ENCODE data around the gene CABCOCO1. TPM values are rescaled to one million over a fixed set of nuclear protein-coding genes. Genes with fewer than 3 reads are reported as not detected.

CABCOCO1 gene
- total RNA-seq, 1 experiment from 2014 or later = not detected

- Histone ChIP-seq H3K4me1 (ENCODE audit: insufficient read depth, low read length, poor library complexity, severe bottlenecking) (no peaks in the 10 kb centered on the region), H3K27ac (ENCODE audit: low read depth, low read length, poor library complexity, severe bottlenecking) (no peak overlapping the region), H3K36me3 (ENCODE audit: insufficient read depth, low read length, poor library complexity, severe bottlenecking) (no peaks in the 10 kb centered on the region), H3K4me3 (ENCODE audit: low read depth, low read length, poor library complexity, severe bottlenecking) (no peak overlapping the region), H3K9me3 (ENCODE audit: low read depth, low read length, poor library complexity, severe bottlenecking) (no peaks in the 10 kb centered on the region), H3K27me3 (replicated peaks; ENCODE audit: insufficient read depth, low read depth, low read length, poor library complexity) (no peaks in the 10 kb centered on the region)
- POLR2A ChIA-PET (ENCODE audit: low non-redundant PET) = no interaction called here
- DNase-seq (ENCODE audit: low spot score) = no peak
- CTCF ChIA-PET = no interaction called here
- intact Hi-C loops (cut with micrococcal nuclease; ENCODE audit: unreplicated experiment) = no loop called here
- TF ChIP-seq EZH2 (IDR thresholded peaks at IDR 0.05; ENCODE audit: borderline replicate concordance, low read depth, low read length, poor library complexity, severe bottlenecking) (no peak), CTCF (conservative IDR thresholded peaks at IDR 0.05; ENCODE audit: low read depth, low read length) (no peak)
- BruUV-seq (replicated peaks) = no TSS peak
Measured at GRCh38 chr10:61810263-61810662, 147.5 kb downstream of the CABCOCO1 start.

- Histone ChIP-seq H3K4me3 (ENCODE audit: low read depth, low read length, poor library complexity, severe bottlenecking) (no peak overlapping the region), H3K4me1 (ENCODE audit: insufficient read depth, low read length, poor library complexity, severe bottlenecking) (peaks cover 3% of the 10 kb centered on the region), H3K27me3 (replicated peaks; ENCODE audit: insufficient read depth, low read depth, low read length, poor library complexity) (no peaks in the 10 kb centered on the region), H3K27ac (ENCODE audit: low read depth, low read length, poor library complexity, severe bottlenecking) (no peak overlapping the region), H3K36me3 (ENCODE audit: insufficient read depth, low read length, poor library complexity, severe bottlenecking) (no peaks in the 10 kb centered on the region), H3K9me3 (ENCODE audit: low read depth, low read length, poor library complexity, severe bottlenecking) (no peaks in the 10 kb centered on the region)
- CTCF ChIA-PET = no interaction called here
- DNase-seq (ENCODE audit: low spot score) = no peak
- POLR2A ChIA-PET (ENCODE audit: low non-redundant PET) = no interaction called here
- TF ChIP-seq EZH2 (IDR thresholded peaks at IDR 0.05; ENCODE audit: borderline replicate concordance, low read depth, low read length, poor library complexity, severe bottlenecking) (no peak), CTCF (conservative IDR thresholded peaks at IDR 0.05; ENCODE audit: low read depth, low read length) (no peak)
- intact Hi-C loops (cut with micrococcal nuclease; ENCODE audit: unreplicated experiment) = no loop called here
- BruUV-seq (replicated peaks) = no TSS peak
Measured at GRCh38 chr10:61812052-61812721, 149.5 kb downstream of the CABCOCO1 start.

GRCh38 chr10:61812920-61813319 lies 150.2 kb downstream of the CABCOCO1 start:
- ChIA-PET CTCF (no interaction called here), POLR2A (ENCODE audit: low non-redundant PET) (no interaction called here)
- TF ChIP-seq CTCF (conservative IDR thresholded peaks at IDR 0.05; ENCODE audit: low read depth, low read length) (no peak), EZH2 (IDR thresholded peaks at IDR 0.05; ENCODE audit: borderline replicate concordance, low read depth, low read length, poor library complexity, severe bottlenecking) (no peak)
- Histone ChIP-seq H3K36me3 (ENCODE audit: insufficient read depth, low read length, poor library complexity, severe bottlenecking) (no peaks in the 10 kb centered on the region), H3K27me3 (replicated peaks; ENCODE audit: insufficient read depth, low read depth, low read length, poor library complexity) (no peaks in the 10 kb centered on the region), H3K4me3 (ENCODE audit: low read depth, low read length, poor library complexity, severe bottlenecking) (no peak overlapping the region), H3K4me1 (ENCODE audit: insufficient read depth, low read length, poor library complexity, severe bottlenecking) (peaks cover 3% of the 10 kb centered on the region), H3K27ac (ENCODE audit: low read depth, low read length, poor library complexity, severe bottlenecking) (no peak overlapping the region), H3K9me3 (ENCODE audit: low read depth, low read length, poor library complexity, severe bottlenecking) (no peaks in the 10 kb centered on the region)
- no TSS peak for BruUV-seq (replicated peaks)
- intact Hi-C loops (cut with micrococcal nuclease; ENCODE audit: unreplicated experiment) = no loop called here
- DNase-seq (ENCODE audit: low spot score) = no peak

All from A673 (cell line).